Lung (tissue), 12 donors: Measurements from ENCODE around the gene ACTG1. TPM values are rescaled to one million over a fixed set of nuclear protein-coding genes. Genes with fewer than 3 reads are reported as not detected.

ENCODE experiments used
- ATAC-seq: fragments of 200-7000 bp; cut with Tn5 transposase; one replicate; pipeline ENCODE4 v1.9.1; 2020; ENCODE audit warnings: moderate number of reproducible peaks; ENCODE audit not compliant: insufficient read depth, low FRiP score
- DNase-seq, 3 donors: peaks; one replicate each; pipeline ENCODE4 v3.0.0-alpha.2; 2013 to 2017
- H3K27ac ChIP-seq, 2 donors: one replicate each; pipeline ENCODE4 v1.5.1; 2013; ENCODE audit warnings: mild to moderate bottlenecking in 2 of 2, moderate library complexity in 2 of 2, control low read depth in 1 of 2, inconsistent platforms in 1 of 2, low read depth in 1 of 2, low read length in 1 of 2
- H3K27me3 ChIP-seq, 3 donors: one replicate each; pipeline ENCODE4 v1.5.1; 2013; ENCODE audit warnings: low read length in 2 of 3; ENCODE audit not compliant: control insufficient read depth in 3 of 3, insufficient read depth in 3 of 3
- H3K36me3 ChIP-seq, 4 donors: one replicate each; pipeline ENCODE4 v1.5.1; 2013; ENCODE audit warnings: low read length in 4 of 4, mild to moderate bottlenecking in 1 of 4, moderate library complexity in 1 of 4; ENCODE audit not compliant: control insufficient read depth in 4 of 4, insufficient read depth in 4 of 4
- H3K4me1 ChIP-seq, 5 donors: one replicate each; pipeline ENCODE4 v1.5.1; 2013; ENCODE audit warnings: low read length in 5 of 5, mild to moderate bottlenecking in 2 of 5, moderate library complexity in 1 of 5; ENCODE audit not compliant: control insufficient read depth in 5 of 5, insufficient read depth in 5 of 5
- H3K4me3 ChIP-seq: one replicate; pipeline ENCODE4 v1.5.1; 2013; ENCODE audit warnings: mild to moderate bottlenecking, control low read depth, moderate library complexity
- H3K9ac ChIP-seq, 2 donors: one replicate each; pipeline ENCODE4 v1.5.1; 2013; ENCODE audit warnings: low read length in 2 of 2, control low read depth in 1 of 2; ENCODE audit not compliant: insufficient read depth in 1 of 2
- H3K9me3 ChIP-seq, 4 donors: one replicate each; pipeline ENCODE4 v1.5.1; 2013; ENCODE audit warnings: low read length in 3 of 4, mild to moderate bottlenecking in 1 of 4, moderate library complexity in 1 of 4; ENCODE audit not compliant: control insufficient read depth in 4 of 4, insufficient read depth in 3 of 4
- CTCF ChIP-seq: IDR thresholded peaks from 2 replicates; pipeline ENCODE4 v1.5.1; 2012; ENCODE audit warnings: mild to moderate bottlenecking; ENCODE audit errors: control extremely low read depth, extremely low read depth
- WGBS, 2 donors: extraction: QIAGEN DNeasy Blood & Tissue Kit; methylation state at CpG; one replicate each; pipeline ENCODE4 v1.1.7; 2013; 5-methylcytosine and 5-hydroxymethylcytosine counted together
- polyA plus RNA-seq, 2 donors: library from polyadenylated mRNA; stranded (reverse); fragments of 200-250 nt; gene quantifications; one replicate each; pipeline ENCODE4 v1.2.1, GENCODE V29; 2013
- total RNA-seq, 2 donors: library from RNA; depleted of rRNA in 1 of 2; stranded (reverse); fragments of >200 nt in 1 of 2; gene quantifications; one replicate each; pipeline ENCODE4 v1.2.1, GENCODE V29; 2014 to 2021
- donor health status: control.
- donor health status: control.
- donor health status: Bipolar disorder and iron deficiency.
- donor health status: healthy.
- donor health status: DM: yes; HTN: yes; CAD: no.

ACTG1 gene
- total and polyA plus RNA-seq, 4 donors: 1,461 to 4,301 (median 3,063) TPM

GRCh38 chr17:81538651-81539570, 26.3 kb upstream of the ACTG1 start:
- Histone ChIP-seq H3K4me3 (no peak overlapping the region), H3K27ac (no peak overlapping the region), H3K4me1 (peaks cover 0 to 8% (median 6%) of the 10 kb centered on the region in 5 donors), H3K36me3 (peaks cover 3 to 46% (median 6%) of the 10 kb centered on the region in 4 donors), H3K27me3 (peaks cover 0 to 17% (median 12%) of the 10 kb centered on the region in 3 donors), H3K9ac (no peak overlapping the region), H3K9me3 (peaks cover 0 to 8% (median 0%) of the 10 kb centered on the region in 4 donors)
- ATAC-seq: no peak
- WGBS, 2 donors: 93 to 96% methylated on average over 26 of the region's 26 CpGs
- DNase-seq: no peak
- no peak for TF ChIP-seq CTCF

GRCh38 chr17:81537856-81538555, 25.4 kb upstream of the ACTG1 start:
- 72 to 79% methylated on average over 24 to 26 of the region's 26 CpGs for WGBS, 2 donors
- no peak for ATAC-seq
- peaks cover 2 to 37% (median 5%) of the 10 kb centered on the region in 4 donors for H3K36me3 ChIP-seq
- no peak overlapping the region for H3K4me3 ChIP-seq
- peaks cover 0 to 9% (median 0%) of the 10 kb centered on the region in 4 donors for H3K9me3 ChIP-seq
- DNase-seq: no peak
- H3K4me1 ChIP-seq: peaks cover 0 to 8% (median 6%) of the 10 kb centered on the region in 5 donors
- H3K27ac ChIP-seq: no peak overlapping the region
- H3K27me3 ChIP-seq: peaks cover 0 to 17% (median 12%) of the 10 kb centered on the region in 3 donors
- TF ChIP-seq CTCF: no peak
- H3K9ac ChIP-seq: no peak overlapping the region

GRCh38 chr17:81537343-81537855, 24.8 kb upstream of the ACTG1 start:
- Histone ChIP-seq H3K4me1 (peaks cover 0 to 8% (median 6%) of the 10 kb centered on the region in 5 donors), H3K4me3 (no peak overlapping the region), H3K27me3 (peaks cover 0 to 17% (median 12%) of the 10 kb centered on the region in 3 donors), H3K9ac (no peak overlapping the region), H3K9me3 (peaks cover 0 to 7% (median 0%) of the 10 kb centered on the region in 4 donors), H3K36me3 (peaks cover 0 to 31% (median 3%) of the 10 kb centered on the region in 4 donors), H3K27ac (no peak overlapping the region)
- 9 to 12% methylated on average over 17 of the region's 17 CpGs for WGBS, 2 donors
- peak; percentile 20 for TF ChIP-seq CTCF
- peak; percentile 49 for ATAC-seq
- DNase-seq: peak in 2 of 3 donors; percentile 56 to 59
